Astrocyte (in vitro differentiated cells and primary cell): ENCODE measurements around the gene SPTLC1. TPM values are rescaled to one million over a fixed set of nuclear protein-coding genes. Genes with fewer than 3 reads are reported as not detected.

Experiments
- DNase-seq: peaks from one replicate; pipeline ENCODE4 v3.0.0-alpha.2; 2010; ENCODE audit warnings: low read depth
- FAIRE-seq: peaks from 2 replicates; lab custom pipeline; 2011; peaks lifted over from hg19 to GRCh38; lab: Jason Lieb, UNC
- H2AFZ ChIP-seq: 2 replicates; pipeline ENCODE4 v1.6.0; 2012; ENCODE audit warnings: low read depth, low read length, inconsistent platforms
- H3K27ac ChIP-seq: 2 replicates; pipeline ENCODE4 v1.5.1; 2011; ENCODE audit warnings: low read depth, low read length, inconsistent platforms
- H3K27me3 ChIP-seq: 2 replicates; pipeline ENCODE4 v1.6.0; 2011; ENCODE audit warnings: low read length, inconsistent platforms; ENCODE audit not compliant: insufficient read depth
- H3K36me3 ChIP-seq: 2 replicates; pipeline ENCODE4 v1.5.1; 2011; ENCODE audit warnings: low read length, inconsistent platforms; ENCODE audit not compliant: insufficient read depth
- H3K4me1 ChIP-seq: 2 replicates; pipeline ENCODE4 v1.5.1; 2011; ENCODE audit warnings: low read length, inconsistent platforms; ENCODE audit not compliant: insufficient read depth
- H3K4me2 ChIP-seq: 2 replicates; pipeline ENCODE4 v1.6.0; 2012; ENCODE audit warnings: low read length, inconsistent platforms
- H3K4me3 ChIP-seq: 2 replicates; pipeline ENCODE4 v1.5.1; 2011; ENCODE audit warnings: low read depth, mild to moderate bottlenecking, low read length, inconsistent platforms; ENCODE audit not compliant: insufficient read depth
- H3K79me2 ChIP-seq: 2 replicates; pipeline ENCODE4 v1.6.0; 2012; ENCODE audit warnings: mild to moderate bottlenecking, low read length, inconsistent platforms; ENCODE audit not compliant: insufficient read depth
- H3K9ac ChIP-seq: 2 replicates; pipeline ENCODE4 v1.6.0; 2012; ENCODE audit warnings: mild to moderate bottlenecking, low read length, inconsistent platforms
- H3K9me3 ChIP-seq: 2 replicates; pipeline ENCODE4 v1.5.1; 2012; ENCODE audit warnings: low read depth, mild to moderate bottlenecking, low read length, inconsistent platforms; ENCODE audit not compliant: insufficient read depth
- H4K20me1 ChIP-seq: 2 replicates; pipeline ENCODE4 v1.6.0; 2012; ENCODE audit warnings: low read length, inconsistent platforms; ENCODE audit not compliant: insufficient read depth
- H3K27ac Mint-ChIP-seq: one replicate; pipeline ENCODE4 v1.8.0; 2021; ENCODE audit warnings: mild to moderate bottlenecking, mixed read lengths; ENCODE audit not compliant: unreplicated experiment
- H3K27me3 Mint-ChIP-seq: one replicate; pipeline ENCODE4 v1.8.0; 2021; ENCODE audit warnings: low read depth, mixed read lengths; ENCODE audit not compliant: unreplicated experiment
- H3K36me3 Mint-ChIP-seq: one replicate; pipeline ENCODE4 v1.8.0; 2021; ENCODE audit warnings: low read depth, mixed read lengths; ENCODE audit not compliant: unreplicated experiment
- H3K4me1 Mint-ChIP-seq: one replicate; pipeline ENCODE4 v1.8.0; 2021; ENCODE audit warnings: low read depth, mixed read lengths; ENCODE audit not compliant: unreplicated experiment
- H3K4me3 Mint-ChIP-seq: one replicate; pipeline ENCODE4 v1.8.0; 2021; ENCODE audit warnings: mild to moderate bottlenecking, moderate library complexity, mixed read lengths; ENCODE audit not compliant: unreplicated experiment
- H3K9me3 Mint-ChIP-seq: one replicate; pipeline ENCODE4 v1.8.0; 2021; ENCODE audit warnings: mild to moderate bottlenecking, mixed read lengths; ENCODE audit not compliant: unreplicated experiment
- EZH2 ChIP-seq: IDR thresholded peaks from 2 replicates; pipeline ENCODE4 v1.6.1; 2012; ENCODE audit warnings: mild to moderate bottlenecking, low read length, inconsistent platforms; ENCODE audit not compliant: insufficient read depth
- total RNA-seq: library from RNA; stranded (reverse); gene quantifications from 2 replicates; pipeline ENCODE4 v1.2.1, GENCODE V29; 2021
- TF ChIP-seq, protein P1 (sequence below): IDR thresholded peaks from 2 replicates; pipeline ENCODE4 v1.5.1; 2011; ENCODE audit warnings: low read depth, mild to moderate bottlenecking, inconsistent platforms, low read length, moderate library complexity; ENCODE audit not compliant: insufficient read depth

The SPTLC1 gene
- total RNA-seq, 1 donor from 2014 or later: 75.9 TPM

DNA sequence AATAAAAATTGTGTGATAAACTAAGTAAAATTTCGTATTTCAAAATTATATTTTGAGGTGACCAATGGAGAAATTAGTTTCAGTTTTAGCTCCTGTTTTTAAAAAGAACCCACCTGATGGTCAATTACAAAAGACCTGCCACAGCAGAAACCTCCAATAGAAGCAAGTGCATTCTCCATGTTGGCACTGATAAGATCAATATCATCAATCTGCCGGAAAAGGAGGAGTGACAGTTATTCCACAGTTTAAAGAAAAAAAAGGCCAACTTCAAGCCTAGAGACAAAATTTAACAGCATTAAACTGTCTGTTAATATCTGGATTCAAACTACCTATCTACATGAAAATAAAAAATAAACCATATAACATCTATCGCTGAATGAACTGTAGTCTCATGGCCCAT, 67.7 kb downstream of the SPTLC1 start:
- H3K27ac Mint-ChIP-seq: no peak overlapping the region
- H3K4me3 Mint-ChIP-seq: no peak overlapping the region
- Histone ChIP-seq H3K4me2 (no peak overlapping the region), H3K27ac (no peak overlapping the region), H3K79me2 (no peaks in the 10 kb centered on the region), H3K27me3 (no peaks in the 10 kb centered on the region), H4K20me1 (no peaks in the 10 kb centered on the region), H3K9ac (no peak overlapping the region), H3K36me3 (peaks cover 40% of the 10 kb centered on the region), H3K4me3 (no peak overlapping the region), H3K4me1 (no peaks in the 10 kb centered on the region), H2AFZ (no peak overlapping the region), H3K9me3 (no peaks in the 10 kb centered on the region)
- H3K36me3 Mint-ChIP-seq: peaks cover 41% of the 10 kb centered on the region
- no peak for FAIRE-seq
- peaks cover 13% of the 10 kb centered on the region for H3K9me3 Mint-ChIP-seq
- DNase-seq: no peak
- TF ChIP-seq, protein P1, sequence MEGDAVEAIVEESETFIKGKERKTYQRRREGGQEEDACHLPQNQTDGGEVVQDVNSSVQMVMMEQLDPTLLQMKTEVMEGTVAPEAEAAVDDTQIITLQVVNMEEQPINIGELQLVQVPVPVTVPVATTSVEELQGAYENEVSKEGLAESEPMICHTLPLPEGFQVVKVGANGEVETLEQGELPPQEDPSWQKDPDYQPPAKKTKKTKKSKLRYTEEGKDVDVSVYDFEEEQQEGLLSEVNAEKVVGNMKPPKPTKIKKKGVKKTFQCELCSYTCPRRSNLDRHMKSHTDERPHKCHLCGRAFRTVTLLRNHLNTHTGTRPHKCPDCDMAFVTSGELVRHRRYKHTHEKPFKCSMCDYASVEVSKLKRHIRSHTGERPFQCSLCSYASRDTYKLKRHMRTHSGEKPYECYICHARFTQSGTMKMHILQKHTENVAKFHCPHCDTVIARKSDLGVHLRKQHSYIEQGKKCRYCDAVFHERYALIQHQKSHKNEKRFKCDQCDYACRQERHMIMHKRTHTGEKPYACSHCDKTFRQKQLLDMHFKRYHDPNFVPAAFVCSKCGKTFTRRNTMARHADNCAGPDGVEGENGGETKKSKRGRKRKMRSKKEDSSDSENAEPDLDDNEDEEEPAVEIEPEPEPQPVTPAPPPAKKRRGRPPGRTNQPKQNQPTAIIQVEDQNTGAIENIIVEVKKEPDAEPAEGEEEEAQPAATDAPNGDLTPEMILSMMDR: no peak
- no peak for TF ChIP-seq EZH2
- no peaks in the 10 kb centered on the region for H3K4me1 Mint-ChIP-seq
- H3K27me3 Mint-ChIP-seq: no peaks in the 10 kb centered on the region

DNA sequence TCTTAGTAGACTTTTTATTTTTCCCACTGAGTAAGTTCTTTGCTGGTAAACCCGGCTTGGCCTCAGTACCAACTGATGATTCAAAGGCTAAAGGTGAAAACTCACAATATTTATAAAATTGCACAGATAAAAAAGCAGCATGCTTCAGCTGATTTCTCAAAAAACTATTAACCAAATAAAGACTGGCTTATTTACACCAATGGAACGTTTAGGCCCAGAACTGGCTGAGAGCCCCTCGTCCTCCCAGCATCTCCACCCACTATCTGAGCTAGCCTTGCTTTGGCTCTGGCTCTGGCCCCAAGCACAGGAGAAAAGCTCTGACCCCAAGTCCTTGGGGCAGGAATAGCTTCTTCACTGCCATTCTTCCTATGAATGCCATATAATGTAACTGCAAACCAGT, 68.5 kb downstream of the SPTLC1 start:
- H3K4me1 Mint-ChIP-seq: no peaks in the 10 kb centered on the region
- H3K27ac ChIP-seq: no peak overlapping the region
- H3K4me3 Mint-ChIP-seq: no peak overlapping the region
- peaks cover 40% of the 10 kb centered on the region for H3K36me3 ChIP-seq
- H4K20me1 ChIP-seq: no peaks in the 10 kb centered on the region
- DNase-seq: no peak
- no peaks in the 10 kb centered on the region for H3K27me3 ChIP-seq
- no peaks in the 10 kb centered on the region for H3K4me1 ChIP-seq
- FAIRE-seq: no peak
- no peak overlapping the region for H3K4me2 ChIP-seq
- no peaks in the 10 kb centered on the region for H3K79me2 ChIP-seq
- H3K27ac Mint-ChIP-seq: no peak overlapping the region
- no peak overlapping the region for H3K9ac ChIP-seq
- H3K36me3 Mint-ChIP-seq: peaks cover 47% of the 10 kb centered on the region
- H3K9me3 ChIP-seq: peaks cover 4% of the 10 kb centered on the region
- no peak overlapping the region for H3K4me3 ChIP-seq
- H3K27me3 Mint-ChIP-seq: no peaks in the 10 kb centered on the region
- peaks cover 20% of the 10 kb centered on the region for H3K9me3 Mint-ChIP-seq
- no peak overlapping the region for H2AFZ ChIP-seq
- no peak for TF ChIP-seq EZH2
- TF ChIP-seq, protein P1: no peak

DNA sequence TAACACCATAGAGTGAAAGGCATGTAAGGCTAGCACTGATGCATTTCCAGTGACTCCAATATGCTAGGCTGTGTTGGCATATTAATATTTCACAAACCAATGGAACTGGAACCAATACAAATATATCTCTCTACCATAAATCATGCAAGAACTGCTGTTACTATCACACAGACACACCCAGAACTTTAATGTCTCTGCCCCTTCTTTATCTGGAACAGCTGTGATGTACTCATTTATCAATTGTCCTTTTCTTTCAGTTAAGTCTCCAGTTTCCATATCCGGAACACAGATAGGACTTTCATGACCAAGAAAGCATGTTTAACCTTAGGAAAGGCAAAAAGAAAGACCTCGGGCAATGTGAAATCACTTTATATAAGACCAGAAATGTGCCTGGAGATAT, 70.3 kb downstream of the SPTLC1 start:
- H3K9me3 Mint-ChIP-seq: peaks cover 21% of the 10 kb centered on the region

More for the DNA sequence above, 70.3 kb downstream of the SPTLC1 start:
- Histone ChIP-seq H3K36me3 (peaks cover 36% of the 10 kb centered on the region), H3K9ac (no peak overlapping the region), H3K79me2 (no peaks in the 10 kb centered on the region), H4K20me1 (no peaks in the 10 kb centered on the region), H3K4me3 (no peak overlapping the region), H3K4me2 (no peak overlapping the region), H3K9me3 (peaks cover 4% of the 10 kb centered on the region), H3K27ac (no peak overlapping the region), H3K27me3 (no peaks in the 10 kb centered on the region), H3K4me1 (no peaks in the 10 kb centered on the region), H2AFZ (no peak overlapping the region)
- TF ChIP-seq, protein P1: no peak
- TF ChIP-seq EZH2: no peak
- Mint-ChIP-seq H3K27me3 (no peaks in the 10 kb centered on the region), H3K4me1 (no peaks in the 10 kb centered on the region), H3K4me3 (no peak overlapping the region), H3K27ac (no peak overlapping the region), H3K36me3 (peaks cover 45% of the 10 kb centered on the region)
- DNase-seq: no peak
- no peak for FAIRE-seq
